ENCODE measurements around the gene SHLD3. TPM values are rescaled to one million over a fixed set of nuclear protein-coding genes. Genes with fewer than 3 reads are reported as not detected.

SHLD3 gene
- total and polyA plus RNA-seq, 9 of the 15 experiments (the other 6 are each of a cell fraction or from before 2014, with no cell fraction given) = 3.0 to 14.5 (median 8.6) TPM

DNA sequence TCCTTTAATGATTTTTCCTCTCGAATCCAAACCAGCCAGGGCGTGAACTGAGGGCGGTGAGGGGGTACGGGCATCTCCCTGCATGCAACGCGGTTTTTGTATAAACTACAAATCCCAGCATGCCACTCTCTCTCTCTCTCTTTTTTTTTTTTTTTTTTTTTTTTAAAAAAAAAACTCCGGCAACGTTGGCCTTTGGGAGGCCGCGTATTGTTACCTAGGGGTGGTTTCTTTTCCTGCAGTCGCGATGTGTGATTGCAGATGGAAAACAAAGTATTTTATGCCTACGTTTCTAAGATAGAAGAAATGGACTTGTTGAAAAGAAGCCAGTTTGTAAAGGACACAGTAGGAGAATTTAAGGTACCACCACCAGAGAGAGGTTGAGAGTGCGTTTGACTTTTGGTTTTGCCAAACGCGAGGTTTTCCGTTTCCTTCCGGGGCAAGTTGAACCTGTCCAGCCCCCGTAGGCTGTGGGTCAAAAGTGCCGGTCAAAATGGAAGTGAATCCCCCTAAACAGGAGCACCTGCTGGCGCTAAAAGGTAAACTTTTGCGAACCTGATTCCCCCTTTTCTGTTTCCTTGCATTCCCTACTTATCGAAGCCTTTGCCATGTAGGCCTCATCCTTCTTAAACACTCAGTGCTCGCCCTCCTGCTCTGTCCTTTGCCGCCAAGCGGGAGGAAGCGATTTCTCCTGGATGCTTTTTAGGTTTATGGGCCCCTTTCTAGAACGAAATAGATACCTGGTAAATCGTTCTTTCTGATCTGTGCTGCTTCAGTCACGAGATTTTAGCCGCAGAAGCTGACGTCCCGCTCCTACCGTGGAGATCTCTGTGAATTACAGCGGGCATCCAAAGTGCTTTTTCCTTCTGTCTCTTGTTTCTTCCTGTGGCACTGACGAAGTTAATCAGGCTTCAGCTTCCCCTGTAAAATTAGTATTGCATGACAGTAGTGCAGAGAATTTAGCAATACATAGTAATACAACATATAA lies at the start of gene SHLD3, which contains the start of gene TRAPPC13 (continued):
- 0 out of 2 replicates have a peak, but pooled peaks have one; percentile 13 for TF ChIP-seq ELF4 (CRISPR knock-in tag; IDR thresholded peaks at IDR 0.05)
- no peak for TF ChIP-seq CHD2 (IDR thresholded peaks at IDR 0.05; ENCODE audit: low read depth, low read length)
- TF ChIP-seq HOMEZ (CRISPR knock-in tag; IDR thresholded peaks at IDR 0.05) = no peak
- no peak for TF ChIP-seq MCM2 (IDR thresholded peaks at IDR 0.05; ENCODE audit: low read depth)
- TF ChIP-seq SMAD4 (CRISPR knock-in tag; conservative IDR thresholded peaks at IDR 0.05) = no peak
- TF ChIP-seq ETV1 (tag; conservative IDR thresholded peaks at IDR 0.05; ENCODE audit: low read depth) = peak; percentile 63
- TF ChIP-seq CHD4 (IDR thresholded peaks at IDR 0.05; ENCODE audit: insufficient read depth, insufficient replicate concordance, low read depth, low read length, poor library complexity, severe bottlenecking) = no peak
- peak; percentile 92 for TF ChIP-seq ZNF644 (tag; IDR thresholded peaks at IDR 0.05; ENCODE audit: low read depth)
- no peak for TF ChIP-seq SMARCE1 (IDR thresholded peaks at IDR 0.05)
- TF ChIP-seq FOXA3 (CRISPR knock-in tag; conservative IDR thresholded peaks at IDR 0.05 in 1 of 2, IDR thresholded peaks at IDR 0.05 in 1 of 2) = no peak
- TF ChIP-seq, protein P1, sequence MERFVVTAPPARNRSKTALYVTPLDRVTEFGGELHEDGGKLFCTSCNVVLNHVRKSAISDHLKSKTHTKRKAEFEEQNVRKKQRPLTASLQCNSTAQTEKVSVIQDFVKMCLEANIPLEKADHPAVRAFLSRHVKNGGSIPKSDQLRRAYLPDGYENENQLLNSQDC (CRISPR knock-in tag; IDR thresholded peaks at IDR 0.05) = no peak
- TF ChIP-seq ZBTB11 (CRISPR knock-in tag; IDR thresholded peaks at IDR 0.05) = peak in 1 of 3 experiments; percentile 65; a peak in 2 of 6 replicates
- no peak for TF ChIP-seq RBM25 (IDR thresholded peaks at IDR 0.05; ENCODE audit: low read depth, low read length, severe bottlenecking)
- TF ChIP-seq TAL1 (IDR thresholded peaks at IDR 0.05) = no peak
- TF ChIP-seq, protein P2, sequence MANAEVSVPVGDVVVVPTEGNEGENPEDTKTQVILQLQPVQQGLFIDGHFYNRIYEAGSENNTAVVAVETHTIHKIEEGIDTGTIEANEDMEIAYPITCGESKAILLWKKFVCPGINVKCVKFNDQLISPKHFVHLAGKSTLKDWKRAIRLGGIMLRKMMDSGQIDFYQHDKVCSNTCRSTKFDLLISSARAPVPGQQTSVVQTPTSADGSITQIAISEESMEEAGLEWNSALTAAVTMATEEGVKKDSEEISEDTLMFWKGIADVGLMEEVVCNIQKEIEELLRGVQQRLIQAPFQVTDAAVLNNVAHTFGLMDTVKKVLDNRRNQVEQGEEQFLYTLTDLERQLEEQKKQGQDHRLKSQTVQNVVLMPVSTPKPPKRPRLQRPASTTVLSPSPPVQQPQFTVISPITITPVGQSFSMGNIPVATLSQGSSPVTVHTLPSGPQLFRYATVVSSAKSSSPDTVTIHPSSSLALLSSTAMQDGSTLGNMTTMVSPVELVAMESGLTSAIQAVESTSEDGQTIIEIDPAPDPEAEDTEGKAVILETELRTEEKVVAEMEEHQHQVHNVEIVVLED (CRISPR knock-in tag; IDR thresholded peaks at IDR 0.05) = no peak
- TF ChIP-seq, protein P3, sequence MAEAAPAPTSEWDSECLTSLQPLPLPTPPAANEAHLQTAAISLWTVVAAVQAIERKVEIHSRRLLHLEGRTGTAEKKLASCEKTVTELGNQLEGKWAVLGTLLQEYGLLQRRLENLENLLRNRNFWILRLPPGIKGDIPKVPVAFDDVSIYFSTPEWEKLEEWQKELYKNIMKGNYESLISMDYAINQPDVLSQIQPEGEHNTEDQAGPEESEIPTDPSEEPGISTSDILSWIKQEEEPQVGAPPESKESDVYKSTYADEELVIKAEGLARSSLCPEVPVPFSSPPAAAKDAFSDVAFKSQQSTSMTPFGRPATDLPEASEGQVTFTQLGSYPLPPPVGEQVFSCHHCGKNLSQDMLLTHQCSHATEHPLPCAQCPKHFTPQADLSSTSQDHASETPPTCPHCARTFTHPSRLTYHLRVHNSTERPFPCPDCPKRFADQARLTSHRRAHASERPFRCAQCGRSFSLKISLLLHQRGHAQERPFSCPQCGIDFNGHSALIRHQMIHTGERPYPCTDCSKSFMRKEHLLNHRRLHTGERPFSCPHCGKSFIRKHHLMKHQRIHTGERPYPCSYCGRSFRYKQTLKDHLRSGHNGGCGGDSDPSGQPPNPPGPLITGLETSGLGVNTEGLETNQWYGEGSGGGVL (CRISPR knock-in tag; IDR thresholded peaks at IDR 0.05) = no peak

Data from K562 (cell line).